Type B pancreatic cell (in vitro differentiated cells): ENCODE measurements around the gene GRAMD4. TPM values are rescaled to one million over a fixed set of nuclear protein-coding genes. Genes with fewer than 3 reads are reported as not detected.

ENCODE experiments used
- DNase-seq: peaks from one replicate; pipeline ENCODE4 v3.0.0; 2021; ENCODE audit warnings: mixed read lengths; ENCODE audit not compliant: unreplicated experiment; ENCODE audit errors: extremely low spot score
- H3K27ac Mint-ChIP-seq: 2 replicates; pipeline ENCODE4 v1.8.0; 2021; ENCODE audit warnings: mild to moderate bottlenecking, mixed read lengths
- H3K27me3 Mint-ChIP-seq: 2 replicates; pipeline ENCODE4 v1.8.0; 2021; ENCODE audit warnings: mixed read lengths
- H3K36me3 Mint-ChIP-seq: 2 replicates; pipeline ENCODE4 v1.8.0; 2021; ENCODE audit warnings: mixed read lengths
- H3K4me1 Mint-ChIP-seq: one replicate; pipeline ENCODE4 v1.8.0; 2021; ENCODE audit warnings: mixed read lengths; ENCODE audit not compliant: unreplicated experiment
- H3K4me3 Mint-ChIP-seq: 2 replicates; pipeline ENCODE4 v1.8.0; 2021; ENCODE audit warnings: mild to moderate bottlenecking, mixed read lengths
- H3K9me3 Mint-ChIP-seq: 2 replicates; pipeline ENCODE4 v1.8.0; 2021; ENCODE audit warnings: mixed read lengths
- CTCF ChIP-seq: fragments of 200-600 bp; sonication (generic); conservative IDR thresholded peaks from 2 replicates; pipeline ENCODE4 v1.5.0; 2021; ENCODE audit warnings: antibody characterized with exemption, mild to moderate bottlenecking
- total RNA-seq: library from RNA; stranded (reverse); gene quantifications from 2 replicates; pipeline ENCODE4 v1.2.1, GENCODE V29; 2021; ENCODE audit warnings: low replicate concordance

Gene GRAMD4
- total RNA-seq, 1 donor from 2014 or later, result 56.4 TPM

- no peak for TF ChIP-seq CTCF
- Mint-ChIP-seq H3K27me3 (no peaks in the 10 kb centered on the region), H3K4me1 (peaks cover 37% of the 10 kb centered on the region), H3K27ac (peak overlapping the region; percentile 61), H3K4me3 (no peak overlapping the region), H3K9me3 (no peaks in the 10 kb centered on the region), H3K36me3 (peaks cover 10% of the 10 kb centered on the region)
- DNase-seq, result no peak
Observed at GRCh38 chr22:46650078-46650810, 30.1 kb downstream of the GRAMD4 start.

GRCh38 chr22:46651316-46651715 is 31.1 kb downstream of the GRAMD4 start:
- Mint-ChIP-seq H3K9me3 (no peaks in the 10 kb centered on the region), H3K27me3 (no peaks in the 10 kb centered on the region), H3K36me3 (peaks cover 10% of the 10 kb centered on the region), H3K27ac (peak overlapping the region; percentile 36), H3K4me3 (no peak overlapping the region), H3K4me1 (peaks cover 37% of the 10 kb centered on the region)
- TF ChIP-seq CTCF, result no peak
- DNase-seq, result no peak

GRCh38 chr22:46652081-46652846 is 32.1 kb downstream of the GRAMD4 start:
- no peak for TF ChIP-seq CTCF
- Mint-ChIP-seq H3K36me3 (peaks cover 5% of the 10 kb centered on the region), H3K27ac (peak overlapping the region; percentile 70), H3K9me3 (no peaks in the 10 kb centered on the region), H3K4me1 (peaks cover 35% of the 10 kb centered on the region), H3K4me3 (peak overlapping the region; percentile 55), H3K27me3 (no peaks in the 10 kb centered on the region)
- no peak for DNase-seq

- peaks cover 5% of the 10 kb centered on the region for H3K36me3 Mint-ChIP-seq
- no peaks in the 10 kb centered on the region for H3K27me3 Mint-ChIP-seq
- H3K4me3 Mint-ChIP-seq, result peak overlapping the region; percentile 21
- DNase-seq, result no peak
- no peaks in the 10 kb centered on the region for H3K9me3 Mint-ChIP-seq
- peak overlapping the region; percentile 70 for H3K27ac Mint-ChIP-seq
- TF ChIP-seq CTCF, result no peak
- peaks cover 35% of the 10 kb centered on the region for H3K4me1 Mint-ChIP-seq
Observed at GRCh38 chr22:46652847-46653331, 32.7 kb downstream of the GRAMD4 start.

GRCh38 chr22:46653596-46653995 is 33.4 kb downstream of the GRAMD4 start:
- TF ChIP-seq CTCF, result no peak
- H3K4me1 Mint-ChIP-seq, result peaks cover 35% of the 10 kb centered on the region
- no peaks in the 10 kb centered on the region for H3K9me3 Mint-ChIP-seq
- H3K4me3 Mint-ChIP-seq, result no peak overlapping the region
- no peak for DNase-seq
- no peaks in the 10 kb centered on the region for H3K27me3 Mint-ChIP-seq
- H3K27ac Mint-ChIP-seq, result no peak overlapping the region
- H3K36me3 Mint-ChIP-seq, result peaks cover 5% of the 10 kb centered on the region
